HepG2 (cell line): ENCODE data around the gene CTDSP1. TPM values are rescaled to one million over a fixed set of nuclear protein-coding genes. Genes with fewer than 3 reads are reported as not detected.

Experiments used
- AHR ChIP-seq: IDR thresholded peaks from 2 replicates; pipeline ENCODE4 v1.6.1; 2018; ENCODE audit warnings: missing genetic modification reagents, missing compliant biosample characterization
- ARID2 ChIP-seq: sonication (generic); formaldehyde crosslinking; IDR thresholded peaks from 2 replicates; pipeline ENCODE4 v1.8.1; 2022; ENCODE audit warnings: mild to moderate bottlenecking, missing genetic modification reagents, borderline replicate concordance
- CHD4 ChIP-seq: fragments of 200-600 bp; sonication (generic); IDR thresholded peaks from 2 replicates; pipeline ENCODE4 v1.7.0; 2017; ENCODE audit warnings: mild to moderate bottlenecking, low read length, borderline replicate concordance
- EHMT2 ChIP-seq: fragments of 200-600 bp; sonication (generic); IDR thresholded peaks from 2 replicates; pipeline ENCODE4 v1.7.0; 2017; ENCODE audit warnings: antibody characterized with exemption, low read depth, low read length, borderline replicate concordance
- ETV5 ChIP-seq: IDR thresholded peaks from 2 replicates; pipeline ENCODE4 v1.6.1; 2018; ENCODE audit warnings: missing biosample characterization, missing genetic modification reagents, inconsistent platforms, borderline replicate concordance
- HHEX ChIP-seq: IDR thresholded peaks from 2 replicates; pipeline ENCODE4 v1.6.1; 2016; ENCODE audit warnings: control low read depth
- NCOA1 ChIP-seq: sonication (generic); formaldehyde crosslinking; IDR thresholded peaks from 2 replicates; pipeline ENCODE4 v1.9.0; 2021; ENCODE audit warnings: missing genetic modification reagents
- SOX13 ChIP-seq, 3 experiments: fragments of 450-650 bp in 1 of 3; sonication (generic) in 1 of 3; formaldehyde crosslinking in 1 of 3; IDR thresholded peaks in 2 of 3; conservative IDR thresholded peaks in 1 of 3; 2 replicates each; pipeline versions ENCODE4 v1.5.0 to v1.6.1; 2016 to 2020; ENCODE audit warnings: antibody characterized with exemption in 1 of 3, mild to moderate bottlenecking in 1 of 3, missing compliant biosample characterization in 1 of 3, missing genetic modification reagents in 1 of 3, moderate library complexity in 1 of 3
- TGIF2 ChIP-seq: IDR thresholded peaks from 2 replicates; pipeline ENCODE4 v1.6.1; 2016; ENCODE audit warnings: control low read depth, missing compliant biosample characterization
- THAP11 ChIP-seq: IDR thresholded peaks from 2 replicates; pipeline ENCODE4 v1.6.1; 2016; ENCODE audit warnings: missing biosample characterization, missing genetic modification reagents
- ZBTB2 ChIP-seq: sonication (generic); formaldehyde crosslinking; IDR thresholded peaks from 2 replicates; pipeline ENCODE4 v1.8.0; 2022; ENCODE audit warnings: low read depth, missing genetic modification reagents
- ZEB1 ChIP-seq: IDR thresholded peaks from 2 replicates; pipeline ENCODE4 v1.6.1; 2012; ENCODE audit warnings: mild to moderate bottlenecking, low read depth, inconsistent platforms; ENCODE audit not compliant: insufficient replicate concordance
- ZNF138 ChIP-seq: sonication (generic); formaldehyde crosslinking; IDR thresholded peaks from 2 replicates; pipeline ENCODE4 v1.5.0; 2020; ENCODE audit warnings: mild to moderate bottlenecking, low read depth, missing genetic modification reagents
- ZNF256 ChIP-seq: sonication (generic); formaldehyde crosslinking; conservative IDR thresholded peaks from 2 replicates; pipeline ENCODE4 v1.4.0; 2020; ENCODE audit warnings: missing genetic modification reagents
- ZNF282 ChIP-seq: fragments of 450-650 bp; IDR thresholded peaks from 2 replicates; pipeline ENCODE4 v1.6.1; 2018; ENCODE audit not compliant: partially characterized antibody
- ZNF614 ChIP-seq: IDR thresholded peaks from 2 replicates; pipeline ENCODE4 v1.6.1; 2018; ENCODE audit warnings: missing biosample characterization, missing genetic modification reagents, inconsistent platforms, borderline replicate concordance
- ZNF703 ChIP-seq: sonication (generic); formaldehyde crosslinking; IDR thresholded peaks from 2 replicates; pipeline ENCODE4 v1.5.1; 2020; ENCODE audit warnings: missing genetic modification reagents, mild to moderate bottlenecking, moderate library complexity, borderline replicate concordance
- ZNF724P ChIP-seq: sonication (generic); formaldehyde crosslinking; IDR thresholded peaks from 2 replicates; pipeline ENCODE4 v1.8.0; 2022; ENCODE audit warnings: missing genetic modification reagents, borderline replicate concordance
- polyA plus RNA-seq, 8 experiments: library from polyadenylated mRNA; depleted of rRNA in 3 of 8; stranded (reverse) in 7 of 8; unstranded in 1 of 8; fragments of >200 nt; fragmentation: Illumina TruSeq in 4 of 8; extraction: Trizol in 4 of 8; gene quantifications; 2 replicates each; pipeline versions ENCODE4 v1.2.1 to v1.2.3, GENCODE V29; 2011 to 2016; ENCODE audit warnings: low read depth in 4 of 8, missing spikeins in 1 of 8, mixed read lengths in 1 of 8; ENCODE audit not compliant: insufficient read depth in 1 of 8
- total RNA-seq, 5 experiments: library from RNA; depleted of rRNA; stranded (reverse); fragments of >200 nt; fragmentation: Illumina TruSeq; extraction: Trizol; gene quantifications; 2 replicates each; pipeline ENCODE4 v1.2.3, GENCODE V29; 2016; ENCODE audit warnings: low read depth in 1 of 5
- TF ChIP-seq, protein P1 (sequence below): sonication (generic); formaldehyde crosslinking; IDR thresholded peaks from 2 replicates; pipeline ENCODE4 v1.8.1; 2023; ENCODE audit warnings: mild to moderate bottlenecking, moderate library complexity, missing genetic modification reagents
- TF ChIP-seq, protein P2 (sequence below): sonication (generic); formaldehyde crosslinking; IDR thresholded peaks from 2 replicates; pipeline ENCODE4 v1.5.0; 2020; ENCODE audit warnings: missing genetic modification reagents
- TF ChIP-seq, protein P3 (sequence below): sonication (generic); formaldehyde crosslinking; IDR thresholded peaks from 2 replicates; pipeline ENCODE4 v1.9.0; 2021; ENCODE audit warnings: missing genetic modification reagents, mild to moderate bottlenecking, borderline replicate concordance
- TF ChIP-seq, protein P4 (sequence below): sonication (generic); formaldehyde crosslinking; IDR thresholded peaks from 2 replicates; pipeline ENCODE4 v1.8.0; 2022; ENCODE audit warnings: mild to moderate bottlenecking, missing genetic modification reagents, borderline replicate concordance

CTDSP1 gene
- total and polyA plus RNA-seq, 2 of the 13 experiments (the other 11 are each of a cell fraction or from before 2014, with no cell fraction given) = 91.0 to 268 TPM

- TF ChIP-seq, protein P1, sequence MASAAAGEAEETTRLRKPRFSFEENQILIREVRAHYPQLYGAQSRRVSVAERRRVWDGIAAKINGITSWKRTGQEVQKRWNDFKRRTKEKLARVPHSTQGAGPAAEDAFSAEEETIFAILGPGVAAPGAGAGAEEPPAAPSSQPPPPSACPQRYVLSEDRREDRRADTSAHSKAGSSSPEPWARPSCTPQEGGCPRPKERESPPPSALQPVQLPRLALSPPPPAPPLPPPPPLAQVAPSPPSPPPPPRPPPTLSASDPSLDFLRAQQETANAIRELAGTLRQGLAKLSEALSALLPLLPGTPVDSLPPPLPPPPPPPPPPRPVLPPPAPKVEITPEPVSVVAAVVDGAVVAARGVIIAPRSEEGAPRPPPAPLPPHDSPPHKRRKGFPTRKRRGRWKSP (CRISPR knock-in tag) = peak; percentile 61
- no peak for TF ChIP-seq EHMT2
- TF ChIP-seq, protein P2, sequence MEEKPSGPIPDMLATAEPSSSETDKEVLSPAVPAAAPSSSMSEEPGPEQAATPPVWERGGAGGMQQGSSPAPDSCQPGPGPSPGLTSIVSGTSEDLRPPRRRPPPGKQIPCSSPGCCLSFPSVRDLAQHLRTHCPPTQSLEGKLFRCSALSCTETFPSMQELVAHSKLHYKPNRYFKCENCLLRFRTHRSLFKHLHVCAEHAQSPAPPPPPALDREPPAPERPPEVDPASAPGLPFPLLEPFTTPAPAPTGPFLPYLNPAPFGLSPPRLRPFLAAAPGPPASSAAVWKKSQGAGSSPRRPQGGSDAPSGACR (CRISPR knock-in tag) = peak; percentile 39; the same call in 1 of the 2 replicates
- no peak for TF ChIP-seq SOX13 (IDR thresholded peaks at IDR 0.05)
- no peak; a peak in 2 of 4 replicates for TF ChIP-seq SOX13 (CRISPR knock-in tag; conservative IDR thresholded peaks at IDR 0.05 in 1 of 2, IDR thresholded peaks at IDR 0.05 in 1 of 2)
- TF ChIP-seq ZBTB2 (CRISPR knock-in tag) = 0 out of 2 replicates have a peak, but pooled peaks have one; percentile 26
- TF ChIP-seq ZNF282 = no peak
- 0 out of 2 replicates have a peak, but pooled peaks have one; percentile 8 for TF ChIP-seq ZNF138 (CRISPR knock-in tag)
- TF ChIP-seq, protein P3, sequence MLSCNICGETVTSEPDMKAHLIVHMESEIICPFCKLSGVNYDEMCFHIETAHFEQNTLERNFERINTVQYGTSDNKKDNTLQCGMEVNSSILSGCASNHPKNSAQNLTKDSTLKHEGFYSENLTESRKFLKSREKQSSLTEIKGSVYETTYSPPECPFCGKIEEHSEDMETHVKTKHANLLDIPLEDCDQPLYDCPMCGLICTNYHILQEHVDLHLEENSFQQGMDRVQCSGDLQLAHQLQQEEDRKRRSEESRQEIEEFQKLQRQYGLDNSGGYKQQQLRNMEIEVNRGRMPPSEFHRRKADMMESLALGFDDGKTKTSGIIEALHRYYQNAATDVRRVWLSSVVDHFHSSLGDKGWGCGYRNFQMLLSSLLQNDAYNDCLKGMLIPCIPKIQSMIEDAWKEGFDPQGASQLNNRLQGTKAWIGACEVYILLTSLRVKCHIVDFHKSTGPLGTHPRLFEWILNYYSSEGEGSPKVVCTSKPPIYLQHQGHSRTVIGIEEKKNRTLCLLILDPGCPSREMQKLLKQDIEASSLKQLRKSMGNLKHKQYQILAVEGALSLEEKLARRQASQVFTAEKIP (CRISPR knock-in tag) = no peak
- peak; percentile 98 for TF ChIP-seq ETV5 (CRISPR knock-in tag)
- peak; percentile 64; the same call in 1 of the 2 replicates for TF ChIP-seq NCOA1 (CRISPR knock-in tag)
- TF ChIP-seq ZNF724P (CRISPR knock-in tag) = peak; percentile 89; the same call in 1 of the 2 replicates
- TF ChIP-seq, protein P4, sequence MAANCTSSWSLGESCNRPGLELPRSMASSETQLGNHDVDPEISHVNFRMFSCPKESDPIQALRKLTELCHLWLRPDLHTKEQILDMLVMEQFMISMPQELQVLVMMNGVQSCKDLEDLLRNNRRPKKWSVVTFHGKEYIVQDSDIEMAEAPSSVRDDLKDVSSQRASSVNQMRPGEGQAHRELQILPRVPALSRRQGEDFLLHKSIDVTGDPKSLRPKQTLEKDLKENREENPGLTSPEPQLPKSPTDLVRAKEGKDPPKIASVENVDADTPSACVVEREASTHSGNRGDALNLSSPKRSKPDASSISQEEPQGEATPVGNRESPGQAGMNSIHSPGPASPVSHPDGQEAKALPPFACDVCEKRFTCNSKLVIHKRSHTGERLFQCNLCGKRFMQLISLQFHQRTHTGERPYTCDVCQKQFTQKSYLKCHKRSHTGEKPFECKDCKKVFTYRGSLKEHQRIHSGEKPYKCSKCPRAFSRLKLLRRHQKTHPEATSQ (CRISPR knock-in tag) = peak; percentile 86; the same call in 1 of the 2 replicates
- TF ChIP-seq TGIF2 (CRISPR knock-in tag) = peak; percentile 14
- TF ChIP-seq ZNF703 (CRISPR knock-in tag) = 0 out of 2 replicates have a peak, but pooled peaks have one; percentile 33
- TF ChIP-seq ZNF256 (CRISPR knock-in tag) = peak; percentile 91
- TF ChIP-seq ZEB1 = no peak
- TF ChIP-seq CHD4 = peak; percentile 98
- TF ChIP-seq HHEX (CRISPR knock-in tag) = no peak
- TF ChIP-seq ZNF614 (CRISPR knock-in tag) = peak; percentile 43; the same call in 1 of the 2 replicates
- TF ChIP-seq THAP11 (CRISPR knock-in tag) = peak; percentile 73
- TF ChIP-seq ARID2 (CRISPR knock-in tag) = peak; percentile 36; the same call in 1 of the 2 replicates
- TF ChIP-seq AHR (CRISPR knock-in tag) = no peak; the same call in 1 of the 2 replicates
Observed at GRCh38 chr2:218397820-218398436, 1.7 kb upstream of the CTDSP1 start (continued).
